ENCODE results near the gene CCDC15. TPM values are rescaled to one million over a fixed set of nuclear protein-coding genes. Genes with fewer than 3 reads are reported as not detected.

The CCDC15 gene
- total and polyA plus RNA-seq, 2 experiments from 2014 or later = 2.9 to 3.3 TPM

DNA sequence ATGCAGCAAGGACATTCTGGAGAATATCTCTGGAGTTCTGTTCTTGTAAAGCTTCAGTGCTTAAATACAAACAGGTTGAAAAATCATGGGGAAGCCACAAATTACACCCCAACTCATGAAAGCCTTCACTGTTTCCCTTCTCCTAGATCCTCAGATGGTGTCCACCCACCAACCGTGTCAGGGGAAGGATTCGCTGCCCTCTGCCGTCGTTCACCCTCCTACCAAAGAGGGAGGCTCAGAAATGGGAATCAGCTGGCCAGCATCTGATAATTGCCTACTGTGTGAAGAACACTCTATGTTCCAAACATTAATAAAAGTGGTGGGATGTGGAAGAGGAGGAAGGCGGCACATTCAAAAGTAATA, 10.8 kb upstream of the CCDC15 start (continued):
- TF ChIP-seq, protein P1, sequence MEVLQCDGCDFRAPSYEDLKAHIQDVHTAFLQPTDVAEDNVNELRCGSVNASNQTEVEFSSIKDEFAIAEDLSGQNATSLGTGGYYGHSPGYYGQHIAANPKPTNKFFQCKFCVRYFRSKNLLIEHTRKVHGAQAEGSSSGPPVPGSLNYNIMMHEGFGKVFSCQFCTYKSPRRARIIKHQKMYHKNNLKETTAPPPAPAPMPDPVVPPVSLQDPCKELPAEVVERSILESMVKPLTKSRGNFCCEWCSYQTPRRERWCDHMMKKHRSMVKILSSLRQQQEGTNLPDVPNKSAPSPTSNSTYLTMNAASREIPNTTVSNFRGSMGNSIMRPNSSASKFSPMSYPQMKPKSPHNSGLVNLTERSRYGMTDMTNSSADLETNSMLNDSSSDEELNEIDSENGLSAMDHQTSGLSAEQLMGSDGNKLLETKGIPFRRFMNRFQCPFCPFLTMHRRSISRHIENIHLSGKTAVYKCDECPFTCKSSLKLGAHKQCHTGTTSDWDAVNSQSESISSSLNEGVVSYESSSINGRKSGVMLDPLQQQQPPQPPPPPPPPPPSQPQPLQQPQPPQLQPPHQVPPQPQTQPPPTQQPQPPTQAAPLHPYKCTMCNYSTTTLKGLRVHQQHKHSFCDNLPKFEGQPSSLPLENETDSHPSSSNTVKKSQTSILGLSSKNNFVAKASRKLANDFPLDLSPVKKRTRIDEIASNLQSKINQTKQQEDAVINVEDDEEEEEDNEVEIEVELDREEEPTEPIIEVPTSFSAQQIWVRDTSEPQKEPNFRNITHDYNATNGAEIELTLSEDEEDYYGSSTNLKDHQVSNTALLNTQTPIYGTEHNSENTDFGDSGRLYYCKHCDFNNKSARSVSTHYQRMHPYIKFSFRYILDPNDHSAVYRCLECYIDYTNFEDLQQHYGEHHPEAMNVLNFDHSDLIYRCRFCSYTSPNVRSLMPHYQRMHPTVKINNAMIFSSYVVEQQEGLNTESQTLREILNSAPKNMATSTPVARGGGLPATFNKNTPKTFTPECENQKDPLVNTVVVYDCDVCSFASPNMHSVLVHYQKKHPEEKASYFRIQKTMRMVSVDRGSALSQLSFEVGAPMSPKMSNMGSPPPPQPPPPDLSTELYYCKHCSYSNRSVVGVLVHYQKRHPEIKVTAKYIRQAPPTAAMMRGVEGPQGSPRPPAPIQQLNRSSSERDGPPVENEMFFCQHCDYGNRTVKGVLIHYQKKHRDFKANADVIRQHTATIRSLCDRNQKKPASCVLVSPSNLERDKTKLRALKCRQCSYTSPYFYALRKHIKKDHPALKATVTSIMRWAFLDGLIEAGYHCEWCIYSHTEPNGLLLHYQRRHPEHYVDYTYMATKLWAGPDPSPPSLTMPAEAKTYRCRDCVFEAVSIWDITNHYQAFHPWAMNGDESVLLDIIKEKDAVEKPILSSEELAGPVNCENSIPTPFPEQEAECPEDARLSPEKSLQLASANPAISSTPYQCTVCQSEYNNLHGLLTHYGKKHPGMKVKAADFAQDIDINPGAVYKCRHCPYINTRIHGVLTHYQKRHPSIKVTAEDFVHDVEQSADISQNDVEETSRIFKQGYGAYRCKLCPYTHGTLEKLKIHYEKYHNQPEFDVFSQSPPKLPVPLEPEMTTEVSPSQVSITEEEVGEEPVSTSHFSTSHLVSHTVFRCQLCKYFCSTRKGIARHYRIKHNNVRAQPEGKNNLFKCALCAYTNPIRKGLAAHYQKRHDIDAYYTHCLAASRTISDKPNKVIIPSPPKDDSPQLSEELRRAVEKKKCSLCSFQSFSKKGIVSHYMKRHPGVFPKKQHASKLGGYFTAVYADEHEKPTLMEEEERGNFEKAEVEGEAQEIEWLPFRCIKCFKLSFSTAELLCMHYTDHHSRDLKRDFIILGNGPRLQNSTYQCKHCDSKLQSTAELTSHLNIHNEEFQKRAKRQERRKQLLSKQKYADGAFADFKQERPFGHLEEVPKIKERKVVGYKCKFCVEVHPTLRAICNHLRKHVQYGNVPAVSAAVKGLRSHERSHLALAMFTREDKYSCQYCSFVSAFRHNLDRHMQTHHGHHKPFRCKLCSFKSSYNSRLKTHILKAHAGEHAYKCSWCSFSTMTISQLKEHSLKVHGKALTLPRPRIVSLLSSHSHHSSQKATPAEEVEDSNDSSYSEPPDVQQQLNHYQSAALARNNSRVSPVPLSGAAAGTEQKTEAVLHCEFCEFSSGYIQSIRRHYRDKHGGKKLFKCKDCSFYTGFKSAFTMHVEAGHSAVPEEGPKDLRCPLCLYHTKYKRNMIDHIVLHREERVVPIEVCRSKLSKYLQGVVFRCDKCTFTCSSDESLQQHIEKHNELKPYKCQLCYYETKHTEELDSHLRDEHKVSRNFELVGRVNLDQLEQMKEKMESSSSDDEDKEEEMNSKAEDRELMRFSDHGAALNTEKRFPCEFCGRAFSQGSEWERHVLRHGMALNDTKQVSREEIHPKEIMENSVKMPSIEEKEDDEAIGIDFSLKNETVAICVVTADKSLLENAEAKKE (CRISPR knock-in tag; IDR thresholded peaks at IDR 0.05) = no peak
- TF ChIP-seq CREB1 (CRISPR knock-in tag; IDR thresholded peaks at IDR 0.05; ENCODE audit: low read depth) = no peak
- TF ChIP-seq ZNF331 (CRISPR knock-in tag; IDR thresholded peaks at IDR 0.05; ENCODE audit: low read depth) = no peak
- TF ChIP-seq CTCF (conservative IDR thresholded peaks at IDR 0.05; ENCODE audit: low read depth in 2 of 2) = no peak
- no peak for TF ChIP-seq ZNF114 (CRISPR knock-in tag; IDR thresholded peaks at IDR 0.05)

GRCh38 chr11:124943741-124944140, 10.3 kb upstream of the CCDC15 start:
- H3K36me3 ChIP-seq (ENCODE audit: insufficient read depth) = no peaks in the 10 kb centered on the region
- H3K9me2 ChIP-seq (ENCODE audit: insufficient read depth) = no peaks in the 10 kb centered on the region
- H2AFZ ChIP-seq = no peak overlapping the region
- H3K27ac ChIP-seq (ENCODE audit: low read depth) = no peak overlapping the region
- H3K27me3 ChIP-seq (ENCODE audit: insufficient read depth) = no peaks in the 10 kb centered on the region
- no peak overlapping the region for H3K4me2 ChIP-seq
- DNase-seq (ENCODE audit: low spot score) = no peak
- ATAC-seq = no peak
- H3K4me1 ChIP-seq (ENCODE audit: insufficient read depth) = no peaks in the 10 kb centered on the region
- Mint-ChIP-seq H3K9me3 (peaks cover 2% of the 10 kb centered on the region; the same call in 1 of the 3 replicates), H3K36me3 (ENCODE audit: low read depth) (no peaks in the 10 kb centered on the region), H3K4me1 (no peaks in the 10 kb centered on the region), H3K27me3 (ENCODE audit: insufficient read depth, low read depth, poor library complexity) (peaks cover 2% of the 10 kb centered on the region), H3K27ac (no peak overlapping the region), H3K4me3 (no peak overlapping the region)
- H3K4me3 ChIP-seq = no peak overlapping the region
- no peaks in the 10 kb centered on the region for H4K20me1 ChIP-seq (replicated peaks; ENCODE audit: insufficient read depth)
- H3K79me2 ChIP-seq (replicated peaks; ENCODE audit: insufficient read depth) = no peaks in the 10 kb centered on the region
- no peaks in the 10 kb centered on the region for H3F3A ChIP-seq (replicated peaks; ENCODE audit: low read depth)
- no peak for TF ChIP-seq NANOG (IDR thresholded peaks at IDR 0.05; ENCODE audit: borderline replicate concordance)
- TF ChIP-seq CTCF (conservative IDR thresholded peaks at IDR 0.05; ENCODE audit: low read depth in 2 of 2) = no peak
- no peak for TF ChIP-seq EZH2phosphoT487 (IDR thresholded peaks at IDR 0.05; ENCODE audit: unreplicated experiment)
- TF ChIP-seq, protein P2, sequence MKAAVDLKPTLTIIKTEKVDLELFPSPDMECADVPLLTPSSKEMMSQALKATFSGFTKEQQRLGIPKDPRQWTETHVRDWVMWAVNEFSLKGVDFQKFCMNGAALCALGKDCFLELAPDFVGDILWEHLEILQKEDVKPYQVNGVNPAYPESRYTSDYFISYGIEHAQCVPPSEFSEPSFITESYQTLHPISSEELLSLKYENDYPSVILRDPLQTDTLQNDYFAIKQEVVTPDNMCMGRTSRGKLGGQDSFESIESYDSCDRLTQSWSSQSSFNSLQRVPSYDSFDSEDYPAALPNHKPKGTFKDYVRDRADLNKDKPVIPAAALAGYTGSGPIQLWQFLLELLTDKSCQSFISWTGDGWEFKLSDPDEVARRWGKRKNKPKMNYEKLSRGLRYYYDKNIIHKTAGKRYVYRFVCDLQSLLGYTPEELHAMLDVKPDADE (IDR thresholded peaks at IDR 0.05) = no peak
- no peak for TF ChIP-seq ZNF114 (CRISPR knock-in tag; IDR thresholded peaks at IDR 0.05)
- TF ChIP-seq POLR2AphosphoS5 (IDR thresholded peaks at IDR 0.05; ENCODE audit: low read depth) = no peak
- TF ChIP-seq ZNF331 (CRISPR knock-in tag; IDR thresholded peaks at IDR 0.05; ENCODE audit: low read depth) = no peak
- no peak for TF ChIP-seq REST (IDR thresholded peaks at IDR 0.05; ENCODE audit: unreplicated experiment)
